Prostate gland (tissue), 2 donors: ENCODE data around the gene TRAPPC12.

Experiments used
- POLR2A ChIP-seq: fragments of 450-650 bp; IDR thresholded peaks from one replicate; pipeline ENCODE4 v1.6.1; 2016; ENCODE audit warnings: antibody characterized with exemption, mild to moderate bottlenecking
- TF ChIP-seq, protein P1 (sequence below), 4 experiments: fragments of 200-600 bp in 2 of 4; fragments of 450-650 bp in 2 of 4; sonication (generic) in 2 of 4; IDR thresholded peaks; 1 replicate in 3 of 4; 2 replicates in 1 of 4; pipeline ENCODE4 v1.5.1; 2016 to 2019; ENCODE audit warnings: antibody characterized with exemption in 4 of 4, mild to moderate bottlenecking in 2 of 4, moderate library complexity in 2 of 4

DNA sequence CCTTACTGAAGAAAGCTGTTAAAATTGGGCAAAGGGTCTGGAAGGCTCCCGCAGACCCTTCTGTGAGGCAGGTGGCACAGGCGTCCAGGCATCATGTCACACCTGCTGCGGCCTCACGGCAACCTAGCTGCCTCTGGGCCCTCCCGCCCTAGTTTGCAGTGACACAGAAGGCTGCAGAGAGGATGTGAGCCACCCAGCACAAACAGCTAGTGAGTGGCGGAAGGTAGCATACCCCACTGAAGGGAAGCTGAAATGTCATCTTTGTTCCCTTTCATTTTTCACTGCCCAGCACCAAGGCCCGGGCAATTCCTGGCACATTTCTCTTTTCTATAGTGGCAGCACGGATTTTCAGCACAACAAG, 53.8 kb downstream of the TRAPPC12 start:
- TF ChIP-seq, protein P1, sequence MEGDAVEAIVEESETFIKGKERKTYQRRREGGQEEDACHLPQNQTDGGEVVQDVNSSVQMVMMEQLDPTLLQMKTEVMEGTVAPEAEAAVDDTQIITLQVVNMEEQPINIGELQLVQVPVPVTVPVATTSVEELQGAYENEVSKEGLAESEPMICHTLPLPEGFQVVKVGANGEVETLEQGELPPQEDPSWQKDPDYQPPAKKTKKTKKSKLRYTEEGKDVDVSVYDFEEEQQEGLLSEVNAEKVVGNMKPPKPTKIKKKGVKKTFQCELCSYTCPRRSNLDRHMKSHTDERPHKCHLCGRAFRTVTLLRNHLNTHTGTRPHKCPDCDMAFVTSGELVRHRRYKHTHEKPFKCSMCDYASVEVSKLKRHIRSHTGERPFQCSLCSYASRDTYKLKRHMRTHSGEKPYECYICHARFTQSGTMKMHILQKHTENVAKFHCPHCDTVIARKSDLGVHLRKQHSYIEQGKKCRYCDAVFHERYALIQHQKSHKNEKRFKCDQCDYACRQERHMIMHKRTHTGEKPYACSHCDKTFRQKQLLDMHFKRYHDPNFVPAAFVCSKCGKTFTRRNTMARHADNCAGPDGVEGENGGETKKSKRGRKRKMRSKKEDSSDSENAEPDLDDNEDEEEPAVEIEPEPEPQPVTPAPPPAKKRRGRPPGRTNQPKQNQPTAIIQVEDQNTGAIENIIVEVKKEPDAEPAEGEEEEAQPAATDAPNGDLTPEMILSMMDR (IDR thresholded peaks at IDR 0.05) = no peak
- TF ChIP-seq POLR2A = no peak
